Endothelial cell of hepatic sinusoid (primary cell): Measurements from ENCODE around the gene OPN1LW.
"Not testable (repeated sequence)": the region's sequence is repeated elsewhere in the genome, so short reads cannot be mapped to it uniquely, and the experiment has no call there.

ENCODE experiments used
- in situ Hi-C: cut with HindIII; loops from 2 replicates; pipeline ENCODE4 v1.10.0; 2017; ENCODE audit warnings: low sequenced_read_pairs

Gene OPN1LW

DNA sequence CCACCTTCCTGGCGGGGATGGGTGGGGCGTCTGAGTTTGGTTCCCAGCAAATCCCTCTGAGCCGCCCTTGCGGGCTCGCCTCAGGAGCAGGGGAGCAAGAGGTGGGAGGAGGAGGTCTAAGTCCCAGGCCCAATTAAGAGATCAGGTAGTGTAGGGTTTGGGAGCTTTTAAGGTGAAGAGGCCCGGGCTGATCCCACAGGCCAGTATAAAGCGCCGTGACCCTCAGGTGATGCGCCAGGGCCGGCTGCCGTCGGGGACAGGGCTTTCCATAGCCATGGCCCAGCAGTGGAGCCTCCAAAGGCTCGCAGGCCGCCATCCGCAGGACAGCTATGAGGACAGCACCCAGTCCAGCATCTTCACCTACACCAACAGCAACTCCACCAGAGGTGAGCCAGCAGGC lies at the start of gene OPN1LW:
Gene OPN1LW, plus strand, starts transcription at position 234 of the 400 bp plus-strand sequence. Its CDS starts 41 bp downstream, at position 275.
- in situ Hi-C loops = not testable (repeated sequence)

- in situ Hi-C loops = loop anchor here (10.0 kb wide), 1 partner anchor 330 kb away; the partner anchor contains the start of gene ATP6AP1
Observed at GRCh38 chrX:154094833-154095232, 49.2 kb upstream of the OPN1LW start.

DNA sequence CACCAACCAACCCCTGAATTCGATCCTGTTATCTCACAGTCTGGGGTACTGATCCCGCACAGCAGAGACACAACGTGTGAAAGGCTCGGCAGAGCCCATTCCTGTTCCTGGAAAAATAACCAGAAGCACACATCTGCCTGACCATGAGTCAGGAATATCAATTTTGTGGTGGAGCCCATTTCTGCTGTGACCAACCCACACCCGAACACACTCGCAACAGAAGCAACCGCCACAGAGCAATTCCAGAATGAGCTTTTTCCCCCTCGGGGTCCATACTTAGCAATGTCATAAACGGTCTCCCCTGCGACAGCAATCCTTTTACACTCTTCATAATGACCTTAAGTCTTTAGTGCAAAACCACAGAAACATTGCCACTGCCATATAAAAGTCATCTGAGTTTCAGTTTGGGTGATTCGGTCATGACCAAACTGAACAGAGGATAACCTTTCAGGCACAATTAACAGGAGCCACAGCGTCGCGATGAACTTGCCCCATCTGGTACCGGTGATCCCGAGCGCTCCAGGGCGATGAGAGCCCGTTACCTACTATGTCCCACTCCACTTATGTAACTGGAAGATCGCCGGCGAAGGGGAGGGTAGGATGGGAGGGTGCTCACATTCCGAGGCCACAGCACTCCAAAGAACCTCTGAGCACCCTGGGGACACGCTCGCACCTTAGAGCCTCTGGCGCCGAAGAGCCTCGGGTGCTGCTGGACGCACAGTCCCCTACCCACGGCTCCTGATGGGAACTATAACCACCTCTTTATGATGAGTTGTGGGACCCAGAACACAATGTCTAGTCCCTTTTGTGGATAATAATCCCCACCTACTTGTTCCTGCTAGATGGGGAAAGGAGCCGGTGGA lies 47.7 kb upstream of the OPN1LW start:
- in situ Hi-C loops = loop anchor here (10.0 kb wide), 1 partner anchor 328 kb away; the partner anchor contains the start of gene ATP6AP1

GRCh38 chrX:154097003-154097588 lies 46.9 kb upstream of the OPN1LW start:
- in situ Hi-C loops = loop anchor here (10.0 kb wide), 1 partner anchor 328 kb away; the partner anchor contains the start of gene ATP6AP1

DNA sequence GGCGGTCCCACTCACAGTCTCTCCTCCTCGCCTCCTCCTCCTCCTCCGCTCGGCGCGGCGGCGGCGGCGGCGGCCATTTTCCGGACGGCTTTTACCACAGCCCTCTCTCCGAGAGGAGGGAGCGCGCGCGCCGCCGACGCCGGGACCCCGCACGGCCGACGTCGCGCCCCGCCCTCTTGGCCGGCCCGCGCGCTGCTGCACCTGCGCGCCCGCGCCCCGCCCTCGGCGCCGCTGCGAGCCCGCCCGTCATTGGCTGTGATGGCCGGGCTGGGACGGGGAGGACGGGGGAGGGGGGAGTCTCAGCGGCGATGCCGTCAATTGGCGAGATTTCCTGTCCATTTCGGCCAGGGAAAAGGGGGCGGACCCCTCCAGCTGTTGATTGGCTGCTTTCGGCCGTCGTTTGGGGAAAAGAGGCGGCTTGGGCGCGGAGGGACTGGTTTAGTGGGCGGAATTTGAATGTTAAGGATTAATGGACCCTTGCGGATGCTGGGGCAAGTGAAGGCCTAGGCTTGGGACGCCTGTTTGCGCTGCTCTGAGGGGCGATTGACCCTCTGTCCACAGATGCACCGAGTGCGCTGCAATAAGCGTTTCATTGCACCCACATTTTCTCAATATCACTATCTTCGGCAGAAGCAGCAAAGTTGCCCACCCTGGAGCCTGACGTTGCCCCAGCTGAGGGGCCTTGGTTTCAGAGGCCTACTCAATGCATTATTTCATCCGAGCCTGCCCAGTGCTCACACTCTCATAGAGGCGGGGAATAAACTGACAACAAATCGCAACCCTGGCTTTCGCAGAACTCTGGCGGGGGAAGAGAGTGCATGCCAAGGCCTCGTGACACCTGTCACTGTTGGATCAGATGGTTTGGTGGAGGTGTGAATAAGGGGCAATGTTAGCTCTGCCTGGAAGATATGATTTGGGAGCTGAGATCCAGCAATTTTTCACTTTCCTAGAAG lies 46.2 kb upstream of the OPN1LW start, which contains the start of gene MECP2:
Gene MECP2, minus strand, starts transcription at position 129 of the 953 bp plus-strand sequence.
- in situ Hi-C loops = loop anchor here (10.0 kb wide), 1 partner anchor 327 kb away; the partner anchor contains the start of gene ATP6AP1

- in situ Hi-C loops = loop anchor here (10.0 kb wide), 1 partner anchor 326 kb away; the partner anchor contains the start of gene ATP6AP1
Observed at GRCh38 chrX:154098551-154098950, 45.5 kb upstream of the OPN1LW start.

DNA sequence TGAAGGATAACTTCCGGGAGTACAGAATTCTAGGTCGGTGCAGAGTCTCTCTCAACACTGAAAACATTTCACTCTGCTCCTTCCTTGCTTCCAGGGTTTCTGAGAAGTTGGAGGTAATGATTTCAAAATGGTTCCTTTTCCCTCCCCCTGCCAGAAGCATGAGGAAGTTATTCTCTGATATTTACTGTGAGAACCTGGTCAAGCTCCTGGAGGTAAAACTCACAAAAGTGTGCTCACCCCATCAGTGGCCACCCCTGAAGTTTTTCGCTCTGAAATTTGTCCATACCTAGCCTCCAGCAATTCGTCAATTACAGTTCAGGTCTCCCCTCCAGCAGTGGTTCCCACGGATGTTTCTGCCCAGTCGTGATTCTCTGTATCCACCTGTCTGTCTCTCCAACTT lies 30.3 kb upstream of the OPN1LW start:
- in situ Hi-C loops = no loop called here

GRCh38 chrX:154114652-154115051 lies 29.4 kb upstream of the OPN1LW start:
- in situ Hi-C loops = no loop called here

- in situ Hi-C loops = no loop called here
Observed at GRCh38 chrX:154115071-154115470, 29.0 kb upstream of the OPN1LW start.

GRCh38 chrX:154115750-154116149 lies 28.3 kb upstream of the OPN1LW start:
- in situ Hi-C loops = no loop called here

- in situ Hi-C loops = no loop called here
Observed at GRCh38 chrX:154116426-154117211, 27.4 kb upstream of the OPN1LW start.

- in situ Hi-C loops = no loop called here
Observed at GRCh38 chrX:154117566-154117965, 26.5 kb upstream of the OPN1LW start.

DNA sequence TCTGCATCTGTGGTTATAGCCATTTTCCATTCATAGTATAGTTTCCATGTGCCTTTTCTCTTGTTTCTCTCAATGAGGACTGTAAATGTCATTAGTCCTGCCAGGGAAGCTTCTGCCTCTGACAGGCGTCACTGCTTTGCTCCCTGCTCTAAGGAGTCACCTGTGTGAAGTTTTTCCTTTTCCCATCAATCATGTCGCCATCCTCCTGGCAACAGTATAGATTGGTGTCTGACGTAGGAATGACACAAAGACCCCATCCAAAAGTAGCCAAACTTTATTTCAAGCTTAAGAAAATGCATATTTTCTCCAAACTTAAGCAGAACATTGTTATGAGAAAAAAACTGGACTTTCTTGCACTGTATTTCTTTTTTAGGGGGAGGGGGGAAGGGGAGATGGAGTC lies 23.5 kb upstream of the OPN1LW start:
- in situ Hi-C loops = no loop called here

- in situ Hi-C loops = no loop called here
Observed at GRCh38 chrX:154121207-154121606, 22.8 kb upstream of the OPN1LW start.

DNA sequence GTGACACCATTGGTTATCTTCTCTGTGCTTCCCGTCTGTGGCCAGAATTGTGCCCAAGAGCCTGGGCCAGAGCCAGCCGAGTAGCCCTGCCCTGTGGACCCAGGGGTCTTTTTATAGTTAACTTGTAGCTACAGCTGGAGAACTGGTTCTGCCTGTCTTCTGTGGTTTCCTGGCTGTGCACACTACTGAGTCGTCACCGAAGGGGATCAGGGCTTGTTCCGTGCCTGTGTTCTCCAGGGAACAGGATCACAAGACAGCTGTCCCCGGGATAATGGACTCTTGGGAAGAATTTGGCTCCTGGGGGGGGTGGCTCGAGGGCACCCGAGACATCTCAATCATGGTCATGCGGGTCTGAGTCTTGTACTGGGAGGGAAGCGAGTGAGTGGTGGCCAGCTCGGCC lies 22.1 kb upstream of the OPN1LW start:
- in situ Hi-C loops = no loop called here

- in situ Hi-C loops = no loop called here
Observed at GRCh38 chrX:154123241-154124219, 20.5 kb upstream of the OPN1LW start.

DNA sequence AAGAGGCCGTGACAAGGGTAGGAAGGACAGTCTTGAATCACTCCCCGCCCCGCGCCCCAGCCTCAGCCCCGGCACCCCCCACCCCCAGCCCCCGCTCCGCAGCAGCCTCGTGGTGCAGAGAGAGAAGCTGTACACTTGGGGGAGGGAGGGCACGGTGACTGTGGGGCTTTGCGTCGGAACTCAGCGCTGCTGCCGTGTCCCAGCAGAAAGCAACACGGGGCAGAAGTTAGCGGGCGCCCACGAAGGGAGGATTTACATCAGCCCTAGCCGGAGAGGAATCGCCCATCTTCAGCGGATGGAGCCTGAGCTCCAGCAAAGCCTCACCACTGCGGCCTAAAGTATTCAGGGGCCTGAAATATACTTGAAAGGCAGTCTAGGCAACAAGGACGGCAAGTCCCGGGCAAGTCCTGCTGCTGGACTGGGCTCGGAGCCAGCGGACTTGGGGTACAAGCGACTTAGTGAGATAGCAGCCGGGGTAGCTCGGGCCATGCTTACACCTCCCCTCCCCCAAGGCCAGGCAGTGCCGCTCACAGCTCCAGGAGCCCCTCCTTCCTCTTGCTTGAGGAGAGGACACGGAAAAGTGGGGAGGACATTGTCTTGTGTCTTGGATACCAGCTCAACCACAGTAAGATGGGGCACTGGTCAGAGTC lies 18.5 kb upstream of the OPN1LW start:
- in situ Hi-C loops = no loop called here

GRCh38 chrX:154126101-154126500 lies 17.9 kb upstream of the OPN1LW start:
- in situ Hi-C loops = no loop called here
